NCI-H526 (cell line): ENCODE measurements around the gene IFIT1B.

Experiments used
- DNase-seq, 2 experiments: peaks; one replicate each; lab custom pipeline; 2025; lab: John Stamatoyannopoulos, UW

Gene IFIT1B

GRCh38 chr10:89413398-89413912, 35.6 kb downstream of the IFIT1B start:
- DNase-seq: no peak

GRCh38 chr10:89414146-89414878, 36.5 kb downstream of the IFIT1B start, which contains the start of gene IFIT5:
Gene IFIT5, plus strand, starts transcription at chr10:89414568. Its CDS starts 231 bp downstream, at chr10:89414799.
- DNase-seq: peak; percentile 21 to 80

DNA sequence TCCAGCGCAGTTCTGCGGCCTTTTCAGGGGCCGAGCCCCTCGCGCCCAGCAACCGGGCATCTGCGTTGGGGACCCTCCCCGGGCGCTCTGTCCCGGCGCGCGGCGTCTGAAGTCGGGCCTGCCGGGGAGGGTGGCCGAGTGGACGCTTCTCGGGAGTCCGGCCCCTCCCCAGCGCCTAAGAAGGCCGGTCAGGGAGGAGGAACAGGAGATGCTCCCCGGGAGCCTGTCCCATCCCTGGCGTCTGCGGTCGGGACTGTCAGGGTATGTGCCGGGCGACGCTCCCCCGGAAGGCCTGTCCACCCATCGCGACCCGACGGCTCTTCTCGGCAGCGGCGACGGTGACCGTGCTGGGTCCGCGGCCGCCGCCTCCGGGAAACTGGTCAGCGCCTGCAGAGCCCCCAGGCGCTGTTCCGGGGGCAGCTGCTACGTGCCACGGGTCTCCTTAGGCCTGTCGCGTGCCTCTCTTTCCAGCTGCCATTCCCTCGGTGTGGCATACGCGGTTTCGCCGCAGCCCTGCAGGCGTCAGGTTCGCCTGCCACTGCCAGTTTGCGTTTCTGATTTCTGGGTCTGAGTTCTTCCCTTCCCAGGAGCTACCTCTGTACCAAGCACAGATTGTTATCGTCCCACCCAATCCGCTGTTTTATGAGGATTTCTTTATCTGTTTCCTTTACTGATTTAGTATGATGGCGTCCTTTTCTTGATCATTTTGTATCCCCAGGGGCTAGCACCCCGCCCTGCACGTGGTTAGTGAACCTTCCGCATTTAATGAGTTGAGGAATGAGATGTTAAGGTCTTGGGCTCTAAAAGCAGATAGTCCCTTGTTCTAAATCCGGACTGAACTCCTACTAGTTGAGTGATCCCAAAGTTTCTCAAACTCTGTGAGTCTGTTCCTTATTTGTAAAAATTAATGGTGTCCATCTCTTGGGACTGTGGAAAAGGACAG, 37.3 kb downstream of the IFIT1B start:
- peak in 1 of 2 experiments; percentile 68 for DNase-seq

- DNase-seq: no peak
Observed at GRCh38 chr10:89416465-89416864, 38.6 kb downstream of the IFIT1B start.

DNA sequence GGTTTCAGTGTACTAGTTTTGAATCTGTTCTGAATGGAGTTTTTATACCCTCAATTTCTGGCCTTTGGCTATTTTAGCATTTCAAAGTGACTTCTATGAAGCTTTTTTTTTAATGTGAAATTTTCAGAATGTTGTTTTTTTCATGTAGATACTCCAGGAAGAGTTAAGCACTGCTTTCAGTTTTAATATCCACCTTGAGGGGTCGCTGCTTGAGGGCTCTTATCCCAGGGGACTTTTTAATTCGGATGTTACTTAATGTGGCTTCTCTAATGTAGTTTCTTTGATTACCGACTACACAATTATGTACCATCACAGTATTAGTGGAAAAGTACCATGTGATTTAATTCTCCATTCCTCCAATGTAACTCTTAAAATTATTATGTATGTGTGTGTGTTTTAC, 41.7 kb downstream of the IFIT1B start:
- DNase-seq: peak in 1 of 2 experiments; percentile 4

- DNase-seq: no peak
Observed at GRCh38 chr10:89421018-89421476, 43.2 kb downstream of the IFIT1B start.

DNA sequence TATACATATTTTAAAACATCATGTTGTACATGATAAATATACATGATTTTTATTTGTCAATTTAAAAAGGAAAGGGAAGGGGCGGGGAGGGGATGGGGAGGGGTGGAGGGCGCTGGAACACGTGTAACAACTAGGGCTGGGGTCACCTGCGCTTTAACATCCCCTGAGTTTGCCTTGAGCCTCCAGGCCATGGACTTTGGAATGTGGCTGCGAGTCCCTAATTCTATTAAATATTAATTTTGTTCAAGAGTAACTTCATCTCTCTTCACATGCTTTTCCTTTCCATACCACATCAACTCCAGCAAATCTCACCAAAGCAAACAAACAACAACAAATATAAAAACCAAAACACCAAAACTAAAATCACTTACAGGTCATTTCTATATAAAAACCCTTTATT, 47.1 kb downstream of the IFIT1B start:
- no peak for DNase-seq

DNA sequence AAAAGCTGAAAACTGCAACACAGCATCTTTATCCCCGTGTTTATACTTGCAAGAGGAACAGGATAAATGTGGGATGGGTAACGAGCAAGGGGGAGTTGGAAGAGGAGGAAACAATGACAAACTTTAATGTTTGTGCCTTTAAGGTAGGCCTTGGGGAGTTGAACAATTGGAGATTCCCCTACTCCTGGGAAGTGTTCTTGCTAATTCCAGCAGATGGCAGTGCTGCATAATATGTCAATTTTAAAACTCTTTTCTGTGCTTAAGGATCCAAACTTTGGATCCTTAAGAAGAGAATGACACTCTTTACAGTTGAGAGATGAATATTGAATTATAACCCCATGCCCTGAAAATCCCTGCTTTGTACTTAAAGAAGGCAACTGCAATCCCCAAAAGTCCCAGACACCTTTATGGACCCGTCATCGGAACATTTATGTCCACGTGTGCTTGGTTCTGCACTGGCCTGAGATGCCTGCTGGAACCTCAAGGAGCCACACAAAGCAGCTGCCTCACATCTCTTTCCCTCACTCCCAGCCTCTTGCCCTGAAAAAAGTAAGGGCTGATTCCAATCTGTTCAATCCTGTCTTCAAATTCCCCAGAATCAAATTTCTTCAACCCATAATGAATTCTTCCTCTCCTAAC, 48.5 kb downstream of the IFIT1B start:
- DNase-seq: peak in 1 of 2 experiments; percentile 38

- no peak for DNase-seq
Observed at GRCh38 chr10:89427629-89428028, 49.8 kb downstream of the IFIT1B start.

- no peak for DNase-seq
Observed at GRCh38 chr10:89428877-89429276, 51.0 kb downstream of the IFIT1B start.

- DNase-seq: no peak
Observed at GRCh38 chr10:89431977-89432376, 54.1 kb downstream of the IFIT1B start.
